DOHH2 (cell line): ENCODE results near the gene APEH.
"Not testable (repeated sequence)": the region's sequence is repeated elsewhere in the genome, so short reads cannot be mapped to it uniquely, and the experiment has no call there.

Source experiments
- H3F3A ChIP-seq: fragments of 200-600 bp; sonication (generic), shearing (Covaris generic); 2 replicates; pipeline ENCODE4 v1.6.0; 2016; ENCODE audit warnings: antibody characterized with exemption, mild to moderate bottlenecking; ENCODE audit not compliant: control insufficient read depth, insufficient read depth
- H3K27ac ChIP-seq: fragments of 200-600 bp; sonication (generic); 2 replicates; pipeline ENCODE4 v1.5.1; 2014; ENCODE audit warnings: low read depth, mild to moderate bottlenecking, low read length, moderate library complexity
- H3K27me3 ChIP-seq: fragments of 200-600 bp; sonication (generic); 2 replicates; pipeline ENCODE4 v1.6.1; 2014; ENCODE audit warnings: mild to moderate bottlenecking, low read length, mixed read lengths; ENCODE audit not compliant: control insufficient read depth
- H3K36me3 ChIP-seq: fragments of 200-600 bp; sonication (generic); 2 replicates; pipeline ENCODE4 v1.6.1; 2014; ENCODE audit warnings: mild to moderate bottlenecking, low read length, moderate library complexity, mixed read lengths; ENCODE audit not compliant: control insufficient read depth
- H3K4me1 ChIP-seq: fragments of 200-600 bp; sonication (generic); 2 replicates; pipeline ENCODE4 v1.6.1; 2014; ENCODE audit warnings: mild to moderate bottlenecking, low read length, mixed read lengths; ENCODE audit not compliant: control insufficient read depth
- H3K4me2 ChIP-seq: fragments of 200-600 bp; sonication (generic); 2 replicates; pipeline ENCODE4 v1.6.0; 2014; ENCODE audit warnings: mild to moderate bottlenecking, low read length, moderate library complexity
- H3K4me3 ChIP-seq: fragments of 200-600 bp; sonication (generic); 2 replicates; pipeline ENCODE4 v1.5.1; 2014; ENCODE audit warnings: mild to moderate bottlenecking, low read length, mixed read lengths
- H3K79me2 ChIP-seq: fragments of 200-600 bp; sonication (generic); 2 replicates; pipeline ENCODE4 v1.6.1; 2014; ENCODE audit warnings: mild to moderate bottlenecking, low read length, mixed read lengths; ENCODE audit not compliant: control insufficient read depth
- H3K9me2 ChIP-seq: fragments of 200-600 bp; sonication (generic); replicated peaks from 2 replicates; pipeline ENCODE4 v1.6.1; 2014; ENCODE audit warnings: mild to moderate bottlenecking, low read length, mixed read lengths; ENCODE audit not compliant: control insufficient read depth
- H3K9me3 ChIP-seq: fragments of 200-600 bp; sonication (generic); 2 replicates; pipeline ENCODE4 v1.6.1; 2014; ENCODE audit warnings: antibody characterized with exemption, low read length, mixed read lengths; ENCODE audit not compliant: control insufficient read depth, insufficient read depth
- H4K20me1 ChIP-seq: fragments of 200-600 bp; sonication (generic); 2 replicates; pipeline ENCODE4 v1.6.0; 2014; ENCODE audit warnings: low read depth, mild to moderate bottlenecking, antibody characterized with exemption, low read length, moderate library complexity; ENCODE audit not compliant: control insufficient read depth, insufficient read depth
- EZH2phosphoT487 ChIP-seq: fragments of 200-600 bp; sonication (generic); IDR thresholded peaks from 2 replicates; pipeline ENCODE4 v1.6.1; 2017; ENCODE audit warnings: borderline replicate concordance, mild to moderate bottlenecking, antibody characterized with exemption, low read length, moderate library complexity, mixed read lengths
- TF ChIP-seq, protein P1 (sequence below): fragments of 200-600 bp; sonication (generic); IDR thresholded peaks from one replicate; pipeline ENCODE4 v1.5.1; 2014; ENCODE audit warnings: antibody characterized with exemption, mild to moderate bottlenecking, low read depth, low read length; ENCODE audit not compliant: poor library complexity, severe bottlenecking

Gene APEH

DNA sequence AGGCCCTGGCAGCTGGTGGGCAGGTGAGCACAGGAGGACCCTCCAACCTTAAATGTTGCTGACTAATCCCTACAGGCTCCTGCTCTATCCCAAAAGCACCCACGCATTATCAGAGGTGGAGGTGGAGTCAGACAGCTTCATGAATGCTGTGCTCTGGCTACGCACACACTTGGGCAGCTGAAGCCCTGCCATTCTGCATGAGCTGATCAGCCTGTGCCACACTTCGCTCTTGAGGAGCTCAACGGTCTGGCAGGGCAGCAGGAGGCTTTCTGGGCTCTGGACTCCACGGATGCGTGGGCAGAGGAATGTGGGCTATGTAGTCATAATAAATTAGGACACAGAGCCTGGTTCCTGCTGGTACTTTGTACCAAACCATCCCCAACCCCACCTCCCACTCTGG lies 9.0 kb downstream of the APEH start:
- H4K20me1 ChIP-seq = no peaks in the 10 kb centered on the region
- peaks cover 55% of the 10 kb centered on the region for H3K36me3 ChIP-seq
- TF ChIP-seq EZH2phosphoT487 = no peak
- TF ChIP-seq, protein P1, sequence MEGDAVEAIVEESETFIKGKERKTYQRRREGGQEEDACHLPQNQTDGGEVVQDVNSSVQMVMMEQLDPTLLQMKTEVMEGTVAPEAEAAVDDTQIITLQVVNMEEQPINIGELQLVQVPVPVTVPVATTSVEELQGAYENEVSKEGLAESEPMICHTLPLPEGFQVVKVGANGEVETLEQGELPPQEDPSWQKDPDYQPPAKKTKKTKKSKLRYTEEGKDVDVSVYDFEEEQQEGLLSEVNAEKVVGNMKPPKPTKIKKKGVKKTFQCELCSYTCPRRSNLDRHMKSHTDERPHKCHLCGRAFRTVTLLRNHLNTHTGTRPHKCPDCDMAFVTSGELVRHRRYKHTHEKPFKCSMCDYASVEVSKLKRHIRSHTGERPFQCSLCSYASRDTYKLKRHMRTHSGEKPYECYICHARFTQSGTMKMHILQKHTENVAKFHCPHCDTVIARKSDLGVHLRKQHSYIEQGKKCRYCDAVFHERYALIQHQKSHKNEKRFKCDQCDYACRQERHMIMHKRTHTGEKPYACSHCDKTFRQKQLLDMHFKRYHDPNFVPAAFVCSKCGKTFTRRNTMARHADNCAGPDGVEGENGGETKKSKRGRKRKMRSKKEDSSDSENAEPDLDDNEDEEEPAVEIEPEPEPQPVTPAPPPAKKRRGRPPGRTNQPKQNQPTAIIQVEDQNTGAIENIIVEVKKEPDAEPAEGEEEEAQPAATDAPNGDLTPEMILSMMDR = no peak
- no peaks in the 10 kb centered on the region for H3K4me1 ChIP-seq
- no peaks in the 10 kb centered on the region for H3F3A ChIP-seq
- H3K27ac ChIP-seq = no peak overlapping the region
- no peak overlapping the region for H3K4me3 ChIP-seq
- H3K9me3 ChIP-seq = no peaks in the 10 kb centered on the region
- no peaks in the 10 kb centered on the region for H3K27me3 ChIP-seq
- no peaks in the 10 kb centered on the region for H3K9me2 ChIP-seq
- no peak overlapping the region for H3K4me2 ChIP-seq
- H3K79me2 ChIP-seq = no peaks in the 10 kb centered on the region

DNA sequence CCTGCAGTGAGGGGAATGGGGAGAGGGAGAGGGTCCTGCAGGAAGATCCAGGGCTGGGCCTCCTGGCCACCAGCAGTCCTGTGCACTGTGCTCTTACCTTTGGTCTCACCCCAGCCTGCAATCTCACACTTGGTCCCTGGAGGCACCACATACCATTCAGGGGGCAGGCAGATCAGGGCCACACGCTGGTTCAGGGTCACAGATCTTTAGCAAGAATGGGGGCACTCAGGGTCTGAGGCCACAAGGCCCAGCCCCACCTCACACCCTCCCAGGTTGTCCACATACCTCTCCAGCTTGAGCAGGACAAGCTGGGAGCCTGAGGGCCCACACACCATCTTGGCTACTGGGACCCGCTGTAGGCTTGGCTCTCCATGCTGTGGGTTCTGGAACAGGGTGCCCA lies 10.3 kb downstream of the APEH start:
- not testable (repeated sequence) for H3K27ac ChIP-seq, H3K4me3 ChIP-seq, H3K9me3 ChIP-seq, H3K79me2 ChIP-seq, H3K9me2 ChIP-seq, H3K4me2 ChIP-seq, H3K27me3 ChIP-seq, H3F3A ChIP-seq, H3K4me1 ChIP-seq, H4K20me1 ChIP-seq
- peaks cover 43% of the 10 kb centered on the region for H3K36me3 ChIP-seq

DNA sequence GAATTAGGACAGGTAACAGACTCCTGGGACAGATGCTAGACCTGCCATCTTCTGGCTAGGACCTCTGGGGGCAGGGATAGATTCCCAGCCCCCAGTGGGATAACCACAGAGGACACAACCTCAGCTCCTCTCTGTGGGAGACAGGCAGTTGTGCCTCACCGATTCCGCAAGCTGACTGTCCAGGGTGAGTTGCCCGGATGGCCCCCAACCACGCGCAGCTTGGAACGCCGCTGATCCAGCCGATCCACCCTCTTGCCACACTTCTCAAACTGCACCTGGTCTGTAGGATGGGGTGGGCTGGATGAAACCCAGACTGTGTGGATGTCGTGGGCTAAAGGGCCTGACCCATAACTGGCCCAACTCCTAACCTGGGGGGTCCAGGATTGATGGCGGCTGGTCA lies 11.0 kb downstream of the APEH start:
- H3K4me3 ChIP-seq, H3F3A ChIP-seq, H3K9me3 ChIP-seq, H3K79me2 ChIP-seq, H3K4me1 ChIP-seq, H3K27ac ChIP-seq, H3K9me2 ChIP-seq, H3K27me3 ChIP-seq, H4K20me1 ChIP-seq, H3K4me2 ChIP-seq: not testable (repeated sequence)
- H3K36me3 ChIP-seq = peaks cover 40% of the 10 kb centered on the region

DNA sequence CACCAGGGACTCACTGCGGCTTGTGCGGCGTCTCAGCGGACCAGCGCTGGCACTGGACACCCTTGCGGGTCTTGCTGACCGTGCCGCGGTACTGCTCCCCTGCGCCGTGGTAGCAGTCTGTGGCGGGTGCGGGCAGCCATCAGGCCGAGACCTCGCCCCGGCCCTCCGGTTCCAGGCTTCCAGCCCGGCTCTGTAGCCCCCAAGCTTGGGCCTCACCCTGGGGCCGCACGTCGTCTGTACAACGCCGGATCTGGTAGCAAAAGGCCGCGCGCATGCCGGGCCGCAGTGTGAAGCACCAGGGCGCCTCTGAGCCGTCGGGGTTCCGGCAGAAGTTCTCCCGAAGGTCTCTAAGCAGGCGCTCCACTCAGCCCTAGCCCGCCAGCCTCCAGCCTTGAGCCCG lies 11.7 kb downstream of the APEH start:
- H4K20me1 ChIP-seq, H3K27ac ChIP-seq, H3K9me3 ChIP-seq, H3K4me2 ChIP-seq, H3K4me3 ChIP-seq, H3F3A ChIP-seq, H3K9me2 ChIP-seq, H3K27me3 ChIP-seq: not testable (repeated sequence)
- Histone ChIP-seq H3K79me2 (peaks cover 15% of the 10 kb centered on the region), H3K36me3 (peaks cover 33% of the 10 kb centered on the region), H3K4me1 (peaks cover 14% of the 10 kb centered on the region)

GRCh38 chr3:49686346-49686745 lies 12.2 kb downstream of the APEH start:
- H3K9me3 ChIP-seq, H3K4me3 ChIP-seq, H3K27me3 ChIP-seq, H3K4me2 ChIP-seq, H4K20me1 ChIP-seq, H3K27ac ChIP-seq, H3K9me2 ChIP-seq, H3F3A ChIP-seq: not testable (repeated sequence)
- Histone ChIP-seq H3K79me2 (peaks cover 20% of the 10 kb centered on the region), H3K36me3 (peaks cover 28% of the 10 kb centered on the region), H3K4me1 (peaks cover 17% of the 10 kb centered on the region)

- not testable (repeated sequence) for H4K20me1 ChIP-seq, H3K27ac ChIP-seq, H3K4me2 ChIP-seq, H3K9me3 ChIP-seq, H3K4me3 ChIP-seq, H3F3A ChIP-seq, H3K27me3 ChIP-seq, H3K9me2 ChIP-seq
- peaks cover 17% of the 10 kb centered on the region for H3K4me1 ChIP-seq
- H3K36me3 ChIP-seq = peaks cover 23% of the 10 kb centered on the region
- H3K79me2 ChIP-seq = peaks cover 23% of the 10 kb centered on the region
Measured at GRCh38 chr3:49686769-49687423, 12.7 kb downstream of the APEH start.

DNA sequence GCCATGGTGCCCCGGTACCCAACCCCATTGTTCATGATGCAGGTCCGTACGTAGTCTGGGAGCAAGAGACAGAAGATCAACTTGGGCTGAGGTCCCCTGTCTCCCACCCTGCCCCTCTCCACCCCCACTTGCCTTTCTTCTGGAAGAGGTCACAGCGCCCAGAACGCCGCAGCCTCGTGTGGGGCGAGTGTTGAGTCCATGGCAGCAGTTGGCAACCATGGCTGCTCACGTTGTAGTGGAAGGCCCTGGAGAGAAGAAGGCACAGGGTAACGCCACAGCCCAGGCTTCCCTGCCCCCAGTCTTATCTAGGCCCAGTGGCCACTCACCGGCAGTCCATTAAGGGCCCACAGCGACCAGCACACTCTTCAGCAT lies 13.3 kb downstream of the APEH start:
- peaks cover 17% of the 10 kb centered on the region for H3K4me1 ChIP-seq
- H3K4me3 ChIP-seq, H3F3A ChIP-seq, H3K4me2 ChIP-seq, H3K27me3 ChIP-seq, H4K20me1 ChIP-seq, H3K9me2 ChIP-seq, H3K27ac ChIP-seq, H3K9me3 ChIP-seq: not testable (repeated sequence)
- peaks cover 23% of the 10 kb centered on the region for H3K79me2 ChIP-seq
- H3K36me3 ChIP-seq = peaks cover 17% of the 10 kb centered on the region
